Fibroblast of lung (primary cell): ENCODE results near the gene CCDC146. TPM values are rescaled to one million over a fixed set of nuclear protein-coding genes. Genes with fewer than 3 reads are reported as not detected.

Experiments
- DNase-seq, 2 donors: peaks; one replicate each; pipeline versions ENCODE4 v3.0.0 to v3.0.0-alpha.2; 2010; ENCODE audit warnings: low read depth in 2 of 2
- H2AFZ ChIP-seq: 2 replicates; pipeline ENCODE4 v1.5.1; 2012; ENCODE audit warnings: low read length, control low read depth, inconsistent platforms
- H3K27ac ChIP-seq: 2 replicates; pipeline ENCODE4 v1.5.1; 2011; ENCODE audit warnings: low read length, control low read depth; ENCODE audit not compliant: insufficient read depth
- H3K27me3 ChIP-seq: 2 replicates; pipeline ENCODE4 v1.5.1; 2011; ENCODE audit warnings: mild to moderate bottlenecking, low read length; ENCODE audit not compliant: control insufficient read depth, insufficient read depth
- H3K36me3 ChIP-seq: 2 replicates; pipeline ENCODE4 v1.5.1; 2011; ENCODE audit warnings: low read length; ENCODE audit not compliant: control insufficient read depth, insufficient read depth
- H3K4me1 ChIP-seq: 2 replicates; pipeline ENCODE4 v1.5.1; 2011; ENCODE audit warnings: low read length; ENCODE audit not compliant: control insufficient read depth, insufficient read depth; ENCODE audit errors: extremely low read depth
- H3K4me2 ChIP-seq: 2 replicates; pipeline ENCODE4 v1.5.1; 2011; ENCODE audit warnings: low read length, control low read depth; ENCODE audit not compliant: insufficient read depth; ENCODE audit errors: extremely low read depth
- H3K4me3 ChIP-seq, 4 experiments: fragments of 200-600 bp in 1 of 4; sonication (generic) in 1 of 4; replicated peaks in 1 of 4; 2 replicates each; pipeline ENCODE4 v1.5.1; 2011 to 2016; ENCODE audit warnings: low read length in 4 of 4, low read depth in 3 of 4, mild to moderate bottlenecking in 3 of 4, control low read depth in 2 of 4, inconsistent platforms in 1 of 4, mixed read lengths in 1 of 4; ENCODE audit not compliant: insufficient read depth in 1 of 4; ENCODE audit errors: control extremely low read depth in 1 of 4
- H3K79me2 ChIP-seq: 2 replicates; pipeline ENCODE4 v1.5.1; 2012; ENCODE audit warnings: mild to moderate bottlenecking, low read length, inconsistent platforms; ENCODE audit not compliant: control insufficient read depth, insufficient read depth
- H3K9ac ChIP-seq: 2 replicates; pipeline ENCODE4 v1.5.1; 2011; ENCODE audit warnings: mild to moderate bottlenecking, low read length, control low read depth; ENCODE audit not compliant: insufficient read depth
- H3K9me3 ChIP-seq: 2 replicates; pipeline ENCODE4 v1.5.1; 2012; ENCODE audit warnings: low read depth, low read length; ENCODE audit not compliant: control insufficient read depth, insufficient read depth
- H4K20me1 ChIP-seq: 2 replicates; pipeline ENCODE4 v1.5.1; 2011; ENCODE audit warnings: low read length; ENCODE audit not compliant: control insufficient read depth, insufficient read depth; ENCODE audit errors: extremely low read depth
- EZH2 ChIP-seq: IDR thresholded peaks from 2 replicates; pipeline ENCODE4 v1.5.1; 2012; ENCODE audit warnings: low read length, control low read depth, mild to moderate bottlenecking; ENCODE audit errors: missing control alignments
- polyA plus RNA-seq, 2 donors: library from polyadenylated mRNA; depleted of rRNA in 1 of 2; stranded (reverse) in 1 of 2; unstranded in 1 of 2; fragments of >200 nt; gene quantifications; 2 replicates each; pipeline ENCODE4 v1.2.1, GENCODE V29; 2011 to 2012; ENCODE audit warnings: missing spikeins in 1 of 2
- total RNA-seq: library from RNA; depleted of rRNA; stranded (reverse); fragments of >200 nt; gene quantifications from 2 replicates; pipeline ENCODE4 v1.2.1, GENCODE V29; 2014
- TF ChIP-seq, protein P1 (sequence below), 2 donors: IDR thresholded peaks in 1 of 2; conservative IDR thresholded peaks in 1 of 2; 1 replicate in 1 of 2; 2 replicates in 1 of 2; pipeline ENCODE4 v1.5.1; 2011 to 2012; ENCODE audit warnings: low read length in 2 of 2, control low read depth in 1 of 2, inconsistent platforms in 1 of 2, low read depth in 1 of 2, mild to moderate bottlenecking in 1 of 2

Gene CCDC146
- total and polyA plus RNA-seq, 2 donors (not counting 1 experiment from before 2014, with no cell fraction given), result 1.6 to 3.6 TPM

DNA sequence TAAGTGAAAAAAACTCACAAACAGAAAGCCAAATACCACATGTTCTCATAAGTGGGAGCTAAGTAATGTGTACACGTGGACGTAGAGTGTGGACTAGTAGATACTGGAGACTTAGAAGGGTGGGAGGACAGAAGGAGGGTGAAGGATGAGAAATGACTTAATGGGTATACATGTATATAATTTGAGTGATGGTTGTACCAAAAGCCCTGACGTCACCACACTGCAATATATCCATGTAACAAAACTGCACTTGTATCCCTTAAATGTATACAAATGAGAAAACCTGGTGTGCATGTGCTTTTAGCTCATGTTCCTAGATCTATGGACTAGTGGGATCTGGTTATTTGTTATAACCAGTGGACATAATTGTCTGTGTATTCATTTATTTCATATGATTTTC is 125.7 kb downstream of the CCDC146 start:
- H3K27ac ChIP-seq, result no peak overlapping the region
- H3K27me3 ChIP-seq, result no peaks in the 10 kb centered on the region
- H3K4me3 ChIP-seq, result no peak overlapping the region
- no peaks in the 10 kb centered on the region for H3K79me2 ChIP-seq
- no peaks in the 10 kb centered on the region for H3K9me3 ChIP-seq
- no peaks in the 10 kb centered on the region for H3K36me3 ChIP-seq
- TF ChIP-seq, protein P1, sequence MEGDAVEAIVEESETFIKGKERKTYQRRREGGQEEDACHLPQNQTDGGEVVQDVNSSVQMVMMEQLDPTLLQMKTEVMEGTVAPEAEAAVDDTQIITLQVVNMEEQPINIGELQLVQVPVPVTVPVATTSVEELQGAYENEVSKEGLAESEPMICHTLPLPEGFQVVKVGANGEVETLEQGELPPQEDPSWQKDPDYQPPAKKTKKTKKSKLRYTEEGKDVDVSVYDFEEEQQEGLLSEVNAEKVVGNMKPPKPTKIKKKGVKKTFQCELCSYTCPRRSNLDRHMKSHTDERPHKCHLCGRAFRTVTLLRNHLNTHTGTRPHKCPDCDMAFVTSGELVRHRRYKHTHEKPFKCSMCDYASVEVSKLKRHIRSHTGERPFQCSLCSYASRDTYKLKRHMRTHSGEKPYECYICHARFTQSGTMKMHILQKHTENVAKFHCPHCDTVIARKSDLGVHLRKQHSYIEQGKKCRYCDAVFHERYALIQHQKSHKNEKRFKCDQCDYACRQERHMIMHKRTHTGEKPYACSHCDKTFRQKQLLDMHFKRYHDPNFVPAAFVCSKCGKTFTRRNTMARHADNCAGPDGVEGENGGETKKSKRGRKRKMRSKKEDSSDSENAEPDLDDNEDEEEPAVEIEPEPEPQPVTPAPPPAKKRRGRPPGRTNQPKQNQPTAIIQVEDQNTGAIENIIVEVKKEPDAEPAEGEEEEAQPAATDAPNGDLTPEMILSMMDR (conservative IDR thresholded peaks at IDR 0.05 in 1 of 2, IDR thresholded peaks at IDR 0.05 in 1 of 2; ENCODE audit: low read depth in 1 of 2, low read length in 2 of 2), result no peak
- no peak for TF ChIP-seq EZH2
- no peak overlapping the region for H3K9ac ChIP-seq
- DNase-seq, result no peak
- no peaks in the 10 kb centered on the region for H4K20me1 ChIP-seq
- no peak overlapping the region for H3K4me2 ChIP-seq
- H2AFZ ChIP-seq, result no peak overlapping the region
- peaks cover 8% of the 10 kb centered on the region for H3K4me1 ChIP-seq

DNA sequence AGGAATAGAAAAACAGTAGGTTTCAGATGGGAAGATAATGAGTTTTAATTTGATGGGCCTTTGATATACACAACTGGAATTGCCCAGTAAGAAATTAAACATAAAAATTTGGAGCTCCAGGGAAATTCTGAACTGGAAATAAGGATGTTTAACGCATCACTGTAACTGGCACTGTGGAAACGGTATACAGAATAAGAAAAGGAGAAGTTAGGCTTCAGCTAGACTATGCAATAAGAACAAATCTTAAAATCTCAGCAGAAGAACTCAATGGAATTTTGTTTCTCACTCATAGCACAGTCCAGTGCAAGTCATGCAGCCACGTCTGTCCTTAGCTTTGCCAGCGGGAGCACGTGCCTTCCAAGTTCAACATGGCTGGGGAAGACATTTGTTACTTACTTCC is 130.1 kb downstream of the CCDC146 start:
- TF ChIP-seq EZH2, result no peak
- TF ChIP-seq, protein P1 (conservative IDR thresholded peaks at IDR 0.05 in 1 of 2, IDR thresholded peaks at IDR 0.05 in 1 of 2; ENCODE audit: low read depth in 1 of 2, low read length in 2 of 2), result no peak
- Histone ChIP-seq H3K9ac (no peak overlapping the region), H3K27ac (no peak overlapping the region), H3K4me2 (no peak overlapping the region), H3K4me1 (peaks cover 2% of the 10 kb centered on the region), H3K79me2 (no peaks in the 10 kb centered on the region), H3K36me3 (no peaks in the 10 kb centered on the region), H4K20me1 (no peaks in the 10 kb centered on the region), H3K9me3 (no peaks in the 10 kb centered on the region), H3K27me3 (no peaks in the 10 kb centered on the region), H2AFZ (no peak overlapping the region), H3K4me3 (no peak overlapping the region)
- no peak for DNase-seq

DNA sequence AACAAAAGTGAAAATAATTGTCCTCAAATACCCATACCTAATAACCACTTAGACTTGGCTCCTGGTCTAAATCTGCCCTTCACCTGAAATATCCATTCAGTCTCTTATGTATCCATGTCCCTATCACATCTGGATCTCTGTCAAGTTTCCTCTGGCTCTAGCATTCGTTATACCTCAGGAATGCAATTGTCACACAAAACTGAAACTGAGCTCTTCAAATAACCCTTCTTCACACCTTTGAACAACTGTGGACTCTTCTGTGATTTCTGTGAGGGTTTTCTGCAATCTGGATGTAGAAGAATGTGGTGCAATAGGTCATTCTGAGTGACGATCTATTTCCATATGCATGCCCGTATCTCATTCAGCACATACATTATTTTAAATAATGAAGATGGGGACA is 130.7 kb downstream of the CCDC146 start:
- no peak overlapping the region for H3K4me2 ChIP-seq
- no peak overlapping the region for H2AFZ ChIP-seq
- TF ChIP-seq EZH2, result no peak
- TF ChIP-seq, protein P1 (conservative IDR thresholded peaks at IDR 0.05 in 1 of 2, IDR thresholded peaks at IDR 0.05 in 1 of 2; ENCODE audit: low read depth in 1 of 2, low read length in 2 of 2), result no peak
- no peak for DNase-seq
- no peaks in the 10 kb centered on the region for H3K27me3 ChIP-seq
- no peaks in the 10 kb centered on the region for H3K36me3 ChIP-seq
- H3K27ac ChIP-seq, result no peak overlapping the region
- no peak overlapping the region for H3K9ac ChIP-seq
- no peaks in the 10 kb centered on the region for H4K20me1 ChIP-seq
- no peak overlapping the region for H3K4me3 ChIP-seq
- no peaks in the 10 kb centered on the region for H3K9me3 ChIP-seq
- H3K4me1 ChIP-seq, result peaks cover 2% of the 10 kb centered on the region
- no peaks in the 10 kb centered on the region for H3K79me2 ChIP-seq
